GM18511 (cell line): ENCODE measurements around the gene PAK6.

Experiments
- ATAC-seq: cut with Tn5 transposase; IDR thresholded peaks from one replicate; pipeline ENCODE4 v1.9.1; 2021; ENCODE audit warnings: mild to moderate bottlenecking, moderate library complexity; ENCODE audit not compliant: unreplicated experiment

PAK6 gene

DNA sequence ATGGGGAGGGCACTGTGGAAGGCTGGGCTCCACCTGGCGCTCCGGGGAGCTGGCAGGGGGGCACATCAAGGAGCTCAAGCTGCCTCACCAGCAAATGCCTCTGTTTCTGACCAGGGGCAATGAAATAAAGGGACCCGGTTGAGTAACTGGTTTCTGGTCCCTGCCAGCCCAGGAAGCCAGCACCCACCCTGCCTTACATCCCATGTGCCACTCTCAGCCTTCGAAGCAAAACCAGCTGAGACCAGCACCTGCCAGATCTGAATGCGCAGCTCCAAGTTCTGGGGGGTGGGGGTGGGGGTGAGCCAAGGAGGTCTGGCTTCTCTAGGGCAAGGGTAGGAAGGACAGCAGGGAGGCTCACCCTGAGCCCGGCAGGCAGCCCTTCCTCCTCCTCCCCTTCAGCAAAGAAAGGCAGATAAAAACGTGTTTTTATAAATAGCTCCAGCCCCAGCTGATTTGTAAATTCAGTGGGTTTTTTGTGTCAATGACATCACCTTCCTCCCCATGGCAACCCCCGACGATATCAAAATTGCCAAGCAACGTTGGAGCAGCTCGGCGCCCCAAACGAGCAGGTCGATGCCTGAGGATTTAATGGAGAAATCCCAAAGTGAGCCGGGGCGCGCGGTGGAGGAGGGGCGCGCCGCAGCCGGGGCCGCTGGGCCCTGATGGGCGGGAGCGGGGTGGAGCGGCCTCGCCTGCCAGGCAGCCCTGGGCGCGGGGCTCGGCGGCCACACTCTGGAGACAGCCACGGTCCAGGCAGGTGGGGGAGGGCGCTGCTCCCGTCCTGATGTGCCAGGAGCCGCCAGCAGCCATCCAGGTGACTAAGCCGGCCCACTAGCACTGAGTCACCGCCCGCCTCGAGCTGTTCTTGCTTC, at the start of gene PAK6:
PAK6 (plus strand) TSS at position 532 of the 872 bp plus-strand sequence. CDS start 25,723 bp downstream, outside the sequence.
- ATAC-seq = no peak

- no peak for ATAC-seq
Observed at GRCh38 chr15:40190591-40190990, 48.3 kb upstream of the PAK6 start.

GRCh38 chr15:40192942-40193341, 45.9 kb upstream of the PAK6 start:
- no peak for ATAC-seq

GRCh38 chr15:40197434-40197833, 41.4 kb upstream of the PAK6 start:
- ATAC-seq = no peak

GRCh38 chr15:40198355-40199085, 40.3 kb upstream of the PAK6 start:
- ATAC-seq = no peak

DNA sequence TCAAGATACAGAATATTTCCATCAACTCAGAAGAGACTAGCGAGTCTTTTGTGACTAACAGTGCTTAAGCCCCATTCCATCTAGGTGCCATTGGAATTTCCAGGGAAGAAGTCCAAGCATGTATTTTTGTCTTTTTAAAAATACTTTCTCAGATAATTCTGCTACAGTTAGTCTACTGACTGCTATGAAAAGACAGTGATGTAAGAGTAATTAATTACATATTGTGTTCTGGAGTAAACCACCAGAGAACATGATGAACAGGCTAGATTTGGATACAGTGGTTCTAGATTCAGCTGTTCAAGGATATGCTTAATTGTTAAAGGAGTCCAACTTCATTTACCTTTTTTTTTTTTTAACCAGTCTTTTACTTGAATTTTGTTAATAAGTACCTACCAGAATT, 34.8 kb upstream of the PAK6 start:
- ATAC-seq = no peak

DNA sequence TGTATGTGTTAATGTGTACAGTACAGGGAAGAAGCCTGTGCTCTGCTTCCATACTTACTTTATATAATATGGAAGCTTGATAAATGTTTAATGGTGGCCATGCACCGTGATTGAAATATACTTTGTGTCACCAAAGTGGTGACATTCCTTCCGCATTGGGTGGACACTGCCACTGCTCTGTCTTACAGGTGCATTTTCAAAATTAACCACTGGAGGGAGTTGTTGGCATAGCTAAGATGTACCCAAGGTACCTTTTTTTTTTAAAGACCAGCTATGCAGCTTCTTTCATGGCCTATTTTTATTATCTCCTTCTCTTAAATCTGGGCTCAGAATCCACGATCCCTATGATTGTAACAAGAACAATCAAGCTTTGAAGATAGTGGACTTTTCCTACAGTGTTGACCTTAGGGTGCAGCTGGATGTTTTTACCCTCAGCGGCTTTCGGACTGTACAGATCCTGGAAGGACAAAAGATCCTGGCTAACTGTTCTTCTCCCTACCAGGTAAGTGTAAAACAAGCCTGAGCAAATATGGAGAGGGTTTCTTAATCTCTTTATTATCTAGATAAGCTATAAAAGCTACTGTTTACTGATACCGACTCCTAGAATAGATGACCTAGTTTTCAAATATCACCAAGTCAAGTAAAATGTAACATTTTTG, 21.6 kb upstream of the PAK6 start:
- peak; percentile 57 for ATAC-seq

DNA sequence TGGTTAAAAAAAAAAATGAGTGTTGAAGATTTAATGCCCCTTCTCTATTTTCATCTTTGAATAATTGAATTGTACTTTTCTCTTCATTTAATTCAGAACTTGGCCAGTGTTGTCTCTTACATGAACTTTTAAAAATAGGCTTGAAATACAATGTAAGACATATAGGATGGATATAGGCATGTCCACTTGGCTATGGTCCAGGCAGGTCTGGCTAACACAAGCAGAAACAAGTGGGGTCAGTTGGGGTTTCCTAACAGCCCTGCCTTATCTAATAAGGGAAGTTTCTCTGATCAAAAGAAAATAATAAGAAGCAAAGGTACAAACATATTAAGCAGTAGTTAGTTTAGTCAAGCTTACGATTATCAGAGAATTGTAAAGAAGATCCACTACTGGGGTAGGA, 19.1 kb upstream of the PAK6 start:
- no peak for ATAC-seq

GRCh38 chr15:40222131-40222530, 16.7 kb upstream of the PAK6 start:
- ATAC-seq = no peak

- peak; percentile 56 for ATAC-seq
Observed at GRCh38 chr15:40226736-40227135, 12.1 kb upstream of the PAK6 start.

DNA sequence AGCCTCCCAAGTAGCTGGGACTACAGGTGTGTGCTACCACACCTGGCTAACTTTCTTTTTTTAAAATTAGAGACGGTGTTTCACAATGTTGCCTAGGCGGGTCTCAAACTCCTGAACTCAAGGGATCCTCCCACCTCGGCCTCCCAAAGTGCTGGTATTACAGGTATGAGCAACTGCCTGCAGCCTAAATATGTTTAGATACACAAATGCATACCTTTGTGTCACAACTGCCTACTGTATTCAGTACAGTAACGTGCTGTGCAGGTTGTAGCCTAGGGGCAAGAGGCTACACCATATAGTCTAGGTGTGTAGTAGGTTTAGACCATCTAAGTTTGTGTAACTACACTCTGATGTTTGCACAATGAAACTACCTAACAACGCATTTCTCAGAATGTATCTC, 9.5 kb upstream of the PAK6 start:
- no peak for ATAC-seq

DNA sequence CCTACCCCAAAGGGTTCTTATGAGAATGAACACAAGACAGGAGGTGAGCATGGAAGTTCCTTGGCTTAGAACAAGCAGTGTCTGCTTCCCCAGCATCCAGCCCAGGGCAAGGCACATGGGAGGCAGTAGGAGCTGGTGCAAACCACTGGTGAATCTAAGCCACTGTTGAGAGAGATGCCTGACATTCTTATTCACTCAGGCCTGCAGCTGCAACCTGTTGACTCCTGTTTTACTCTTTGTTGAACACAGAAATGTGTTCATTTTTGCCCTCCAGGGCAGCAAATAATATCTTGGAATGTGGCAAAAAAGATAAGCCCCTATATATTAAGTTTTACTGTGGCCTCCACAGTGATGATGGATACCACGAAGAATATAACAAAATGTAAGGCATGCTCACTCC, 8.9 kb upstream of the PAK6 start:
- ATAC-seq = no peak

DNA sequence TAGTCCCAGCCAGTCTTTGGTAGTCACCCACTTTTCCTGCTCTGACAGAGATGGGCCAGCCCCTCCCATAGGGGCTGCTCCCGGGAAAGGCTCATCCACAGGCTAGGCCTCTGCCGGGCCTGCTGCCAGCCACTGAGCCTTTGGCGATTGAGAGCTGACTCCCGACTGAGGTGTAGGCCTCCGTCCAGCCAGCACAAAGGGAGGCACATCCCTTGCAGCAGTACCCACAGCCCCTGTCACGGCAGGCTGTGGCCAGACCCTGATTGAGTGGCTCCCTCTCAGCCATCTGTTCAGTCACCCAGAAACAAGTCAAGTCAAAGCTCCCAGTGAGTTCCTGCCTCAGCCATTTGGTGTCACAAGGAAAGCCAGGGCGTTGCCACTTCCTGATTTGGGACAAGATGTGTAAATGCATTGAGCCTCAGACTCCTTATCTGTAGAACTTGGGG, 6.2 kb upstream of the PAK6 start:
- ATAC-seq = no peak

- ATAC-seq = no peak
Observed at GRCh38 chr15:40233727-40234577, 4.9 kb upstream of the PAK6 start.

DNA sequence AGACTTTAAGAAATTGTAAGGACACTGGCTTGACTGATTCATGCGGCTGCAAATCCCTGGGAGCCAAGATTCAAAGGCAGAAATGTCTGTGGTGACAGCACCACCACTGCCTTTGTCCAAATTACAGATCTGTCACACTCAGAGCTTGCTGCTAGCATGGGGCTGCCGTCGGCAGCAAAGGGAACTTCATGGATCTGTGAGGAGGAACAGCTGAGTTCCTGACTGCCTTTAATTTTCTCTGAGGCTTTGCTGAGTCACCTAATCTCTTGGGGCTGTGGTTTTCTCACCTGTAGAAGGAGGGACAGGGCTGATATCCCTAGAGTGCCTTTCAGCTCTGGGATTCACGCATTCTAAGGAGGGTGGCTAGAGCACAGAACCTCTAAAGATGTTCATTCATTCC, 4.1 kb upstream of the PAK6 start:
- no peak for ATAC-seq

GRCh38 chr15:40235201-40235885, 3.5 kb upstream of the PAK6 start:
- ATAC-seq = no peak

- no peak for ATAC-seq
Observed at GRCh38 chr15:40239404-40239692, 485 bp downstream of the PAK6 start.

DNA sequence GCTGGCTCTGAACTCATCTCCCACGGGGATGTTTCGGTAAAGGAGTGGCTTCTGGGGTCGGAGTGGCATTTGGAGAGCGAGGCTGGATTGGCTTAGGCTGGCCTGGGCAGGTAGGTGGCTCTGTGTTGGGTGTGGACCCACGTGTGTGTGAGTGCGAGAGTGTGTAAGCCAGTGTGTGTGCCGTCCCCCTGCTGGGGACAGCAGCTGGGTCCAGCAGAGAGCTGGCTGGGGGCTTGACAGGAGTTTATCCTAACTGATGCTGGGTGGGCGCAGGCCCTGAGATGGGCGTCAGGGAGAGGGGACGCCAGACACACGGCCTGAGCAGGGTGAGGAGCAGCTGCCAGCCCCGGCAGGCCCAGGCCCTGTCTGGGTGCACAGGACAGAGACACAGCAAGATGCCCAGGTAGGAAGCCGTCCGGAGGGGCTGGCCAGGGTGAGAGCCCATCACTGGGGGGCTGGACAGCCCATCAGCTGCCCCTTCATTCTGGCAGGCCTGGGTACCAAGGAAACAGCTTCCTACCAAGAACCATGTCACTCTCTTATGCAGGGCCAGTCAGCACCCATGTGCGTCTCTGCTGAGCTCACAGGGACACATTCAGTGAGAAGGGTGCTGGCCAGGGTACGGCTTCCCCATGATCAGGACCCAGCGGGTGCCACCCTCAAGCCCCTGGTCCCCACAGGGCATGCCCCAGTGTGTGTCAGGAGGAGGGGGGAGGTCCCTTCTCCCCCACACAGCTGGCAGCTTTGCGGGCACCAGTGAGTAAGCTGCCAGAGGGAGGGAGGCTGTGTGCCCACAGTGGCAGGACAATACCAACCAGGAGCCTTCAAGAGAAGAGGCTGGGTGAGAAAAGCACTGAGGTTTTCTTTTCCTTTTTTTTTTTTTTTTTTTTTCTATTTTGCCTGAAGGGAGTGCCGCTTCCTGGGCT, 1.1 kb downstream of the PAK6 start:
- no peak for ATAC-seq

DNA sequence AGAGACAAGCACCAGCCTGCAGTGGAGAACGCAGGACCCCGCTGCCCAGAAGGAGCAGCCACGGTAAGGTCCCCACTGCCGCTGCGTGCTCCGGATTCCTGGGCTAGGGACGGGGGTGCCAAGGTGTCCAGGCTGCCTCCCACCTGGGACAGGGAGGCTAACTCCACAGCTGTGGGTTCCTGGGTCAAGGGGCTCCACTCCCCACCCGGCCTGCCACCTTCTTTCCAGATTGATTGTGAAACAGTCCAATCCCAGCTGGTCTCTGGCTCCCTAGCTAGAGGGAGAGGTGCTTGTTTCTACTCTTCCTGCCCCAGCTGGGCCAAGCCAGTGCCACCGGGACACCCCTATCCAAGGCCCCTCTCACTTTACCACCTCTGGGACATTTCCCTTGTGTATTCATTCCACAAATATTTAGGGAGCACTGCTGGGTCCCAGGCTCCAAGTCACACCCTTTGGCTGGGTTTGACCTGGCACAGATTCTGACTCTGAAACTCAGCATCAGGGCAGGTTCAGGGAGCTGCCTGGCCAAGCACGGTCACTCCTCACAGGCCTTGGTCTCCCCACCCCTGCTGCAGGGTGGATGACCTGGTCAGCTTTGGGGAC, 1.9 kb downstream of the PAK6 start:
- ATAC-seq = no peak
